Stimulated activated CD8-positive, alpha-beta memory T cell treated with anti-CD3 and anti-CD28 coated beads, Interleukin-2, amount 100 ng/mL, for 1 hour (primary cell): ENCODE data around the gene NGDN.

ENCODE experiments used
- DNase-seq, 2 donors: peaks; one replicate each; pipeline ENCODE4 v3.0.0-alpha.2; 2020; ENCODE audit warnings: low read depth in 2 of 2

The NGDN gene

DNA sequence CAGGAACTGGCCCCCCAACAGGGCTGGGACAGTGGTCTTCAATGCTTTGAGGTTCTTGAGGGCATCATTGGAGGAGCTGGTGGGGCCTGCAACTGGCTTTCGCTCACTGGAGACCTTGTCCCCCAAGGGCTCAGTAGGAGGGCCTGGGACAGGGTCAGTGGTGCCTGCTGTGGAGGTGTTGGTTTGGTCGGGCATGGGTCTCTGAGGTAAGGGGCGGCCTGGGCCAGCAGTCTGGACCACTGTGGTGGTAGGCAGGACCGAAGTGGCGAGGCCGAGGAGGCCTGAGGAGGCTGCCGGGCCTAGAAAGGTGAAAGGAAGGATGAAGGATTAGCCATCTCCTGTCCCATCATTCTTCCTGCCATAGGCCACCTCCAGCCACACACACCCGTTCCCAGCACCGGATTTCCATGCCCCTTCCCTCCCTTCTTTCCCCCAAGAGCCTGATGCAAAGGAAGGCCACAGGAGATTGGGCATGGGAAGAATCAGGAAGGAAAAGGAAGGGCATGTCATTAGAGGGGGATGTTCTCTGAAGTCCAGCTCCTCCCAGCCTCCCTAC, 53.2 kb downstream of the NGDN start:
- no peak for DNase-seq

DNA sequence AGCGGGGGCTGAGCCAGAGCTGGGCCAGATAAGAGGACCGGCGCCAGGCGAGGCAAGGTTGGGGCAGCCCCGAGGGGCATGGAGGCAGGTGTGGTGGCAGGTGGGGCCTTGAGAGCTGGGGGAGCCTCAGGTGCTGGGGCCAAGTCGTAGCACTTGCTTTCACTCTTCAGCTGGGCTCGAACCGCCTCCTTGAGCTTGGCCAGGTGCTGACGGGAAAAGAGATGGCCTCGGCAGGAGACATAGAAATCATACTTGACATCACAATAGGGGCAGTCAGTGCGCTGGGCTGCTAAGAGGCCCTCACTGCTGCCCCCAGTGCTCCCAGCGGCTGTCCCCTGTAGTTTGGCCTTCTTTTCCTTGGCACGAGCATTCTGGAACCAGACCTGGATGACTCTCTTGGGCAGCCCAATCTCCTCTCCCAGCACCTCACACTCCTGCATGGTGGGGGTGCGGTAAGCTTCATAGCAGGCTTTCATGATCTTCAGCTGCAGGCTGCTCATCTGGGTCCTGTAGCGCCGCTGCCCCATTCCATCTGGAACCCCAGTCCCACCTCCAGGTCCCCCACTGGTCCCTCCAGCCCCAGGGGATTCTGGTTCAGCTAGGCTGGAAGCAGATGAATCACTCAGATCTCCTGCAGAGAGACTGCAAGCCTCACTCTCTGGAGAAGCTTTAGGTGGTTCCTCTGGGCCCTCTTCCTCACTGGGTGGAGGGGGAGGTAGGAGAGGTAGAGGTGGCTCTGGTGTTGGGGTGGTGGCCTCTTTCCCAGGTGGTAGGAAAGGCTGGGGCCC, 53.9 kb downstream of the NGDN start:
- no peak for DNase-seq

DNA sequence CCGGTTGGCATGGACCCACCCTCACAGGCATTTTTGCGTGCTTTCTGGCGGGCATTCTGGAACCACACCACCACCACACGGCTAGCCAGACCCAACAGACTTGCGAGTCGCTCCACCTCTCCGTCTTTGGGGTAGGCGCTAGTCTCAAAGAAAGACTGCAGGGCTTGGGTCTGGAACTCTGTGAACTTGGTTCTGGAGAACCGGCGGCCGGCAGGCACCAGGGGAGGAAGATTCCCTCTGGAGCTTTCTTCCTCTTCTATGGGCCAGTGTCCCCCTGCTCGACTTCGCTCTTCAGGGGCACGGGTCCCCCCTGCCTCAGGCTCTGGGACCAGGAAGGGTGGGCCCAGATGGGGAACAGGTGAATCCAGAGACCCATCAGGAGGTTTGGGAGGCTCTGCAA, 55.5 kb downstream of the NGDN start:
- no peak for DNase-seq

DNA sequence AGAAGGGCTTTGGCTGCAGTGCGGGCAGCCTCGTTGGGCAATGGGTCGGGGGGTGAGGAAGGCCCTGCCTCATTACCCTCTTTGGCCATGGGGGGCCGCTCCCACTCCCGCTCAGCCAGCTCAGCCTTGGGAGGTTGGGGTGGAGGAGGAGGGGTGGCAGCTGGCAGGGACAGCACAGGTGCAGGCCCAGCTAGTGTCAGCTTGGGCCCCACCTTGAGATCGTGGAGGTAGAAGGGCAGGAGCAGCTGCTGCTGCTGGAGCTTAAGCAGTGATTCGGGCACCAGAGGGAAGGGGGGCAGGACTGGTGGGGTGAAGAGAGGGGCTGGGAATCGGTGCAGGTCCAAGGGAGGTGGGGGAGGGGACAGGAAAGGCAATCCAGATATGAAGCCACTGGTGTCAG, 56.1 kb downstream of the NGDN start:
- DNase-seq: no peak
